Osteoblast (primary cell): ENCODE results near the gene DDN. TPM values are rescaled to one million over a fixed set of nuclear protein-coding genes. Genes with fewer than 3 reads are reported as not detected.

Experiments used
- DNase-seq: peaks from one replicate; pipeline ENCODE4 v3.0.0; 2011; ENCODE audit warnings: low spot score, mixed read lengths; ENCODE audit not compliant: insufficient read length; ENCODE audit errors: missing footprints
- H2AFZ ChIP-seq: 2 replicates; pipeline ENCODE4 v1.6.0; 2011; ENCODE audit warnings: mild to moderate bottlenecking, low read length
- H3K27ac ChIP-seq: 2 replicates; pipeline ENCODE4 v1.5.1; 2011; ENCODE audit warnings: mild to moderate bottlenecking, low read depth, low read length, moderate library complexity
- H3K27me3 ChIP-seq: 2 replicates; pipeline ENCODE4 v1.6.0; 2012; ENCODE audit warnings: mild to moderate bottlenecking, control low read depth, inconsistent platforms, low read length, moderate library complexity; ENCODE audit not compliant: insufficient read depth
- H3K36me3 ChIP-seq: 2 replicates; pipeline ENCODE4 v1.5.1; 2011; ENCODE audit warnings: mild to moderate bottlenecking, low read length, control low read depth, moderate library complexity; ENCODE audit not compliant: insufficient read depth
- H3K4me1 ChIP-seq: 2 replicates; pipeline ENCODE4 v1.5.1; 2011; ENCODE audit warnings: mild to moderate bottlenecking, low read length, control low read depth, moderate library complexity; ENCODE audit not compliant: insufficient read depth
- H3K4me2 ChIP-seq: 2 replicates; pipeline ENCODE4 v1.6.0; 2011; ENCODE audit warnings: mild to moderate bottlenecking, low read length; ENCODE audit not compliant: insufficient read depth
- H3K4me3 ChIP-seq: fragments of 200-600 bp; sonication (generic); 3 replicates; pipeline ENCODE4 v1.5.1; 2012; ENCODE audit warnings: mild to moderate bottlenecking, low read length, inconsistent platforms; ENCODE audit not compliant: insufficient read depth
- H3K79me2 ChIP-seq: 2 replicates; pipeline ENCODE4 v1.6.0; 2012; ENCODE audit warnings: mild to moderate bottlenecking, low read length, control low read depth, inconsistent platforms; ENCODE audit not compliant: insufficient read depth
- H3K9me3 ChIP-seq: 2 replicates; pipeline ENCODE4 v1.5.1; 2011; ENCODE audit warnings: low read depth, low read length, control low read depth
- H4K20me1 ChIP-seq: 2 replicates; pipeline ENCODE4 v1.6.0; 2012; ENCODE audit warnings: mild to moderate bottlenecking, low read length, control low read depth; ENCODE audit not compliant: insufficient read depth
- total RNA-seq: library from RNA; depleted of rRNA; stranded (reverse); fragments of >200 nt; gene quantifications from 2 replicates; pipeline ENCODE4 v1.2.3, GENCODE V29; 2012
- TF ChIP-seq, protein P1 (sequence below): IDR thresholded peaks from 2 replicates; pipeline ENCODE4 v1.5.1; 2011; ENCODE audit warnings: mild to moderate bottlenecking, low read depth, low read length, moderate library complexity; ENCODE audit errors: extremely low read depth

DDN gene
- total RNA-seq, 1 donor = under 0.01 TPM

DNA sequence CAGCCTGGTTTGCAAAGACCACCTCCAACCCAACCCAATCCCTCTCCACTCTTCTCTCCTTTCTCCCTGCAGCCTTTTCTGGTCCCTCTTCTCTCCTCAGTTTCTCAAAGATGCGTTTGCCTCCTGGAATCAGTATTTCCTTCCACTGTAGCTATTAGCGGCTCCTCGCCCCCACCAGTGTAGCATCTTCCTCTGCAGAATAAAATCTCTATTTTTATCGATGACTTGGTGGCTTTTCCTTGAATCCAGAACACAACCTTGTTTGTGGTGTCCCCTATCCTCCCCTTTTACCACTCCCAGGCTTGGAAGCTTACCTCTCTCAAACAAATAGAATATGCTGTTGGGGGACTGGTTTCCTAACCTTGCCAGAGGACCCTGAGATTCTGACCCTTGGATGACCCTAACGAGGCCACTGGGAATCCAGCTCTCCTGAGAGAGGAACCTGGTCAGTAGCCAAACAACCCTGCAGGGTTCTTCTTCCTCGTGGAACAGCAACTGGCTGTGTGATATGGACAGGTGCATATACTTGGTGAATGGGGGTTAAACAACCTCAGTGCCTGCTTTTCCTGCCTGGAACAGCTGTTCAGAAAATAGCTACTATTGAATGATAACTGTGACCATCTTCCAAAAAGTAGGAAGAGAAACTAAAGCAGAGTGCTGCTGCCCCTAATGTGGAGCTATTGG is 16.6 kb downstream of the DDN start:
- Histone ChIP-seq H3K27ac (no peak overlapping the region), H3K4me2 (no peak overlapping the region), H3K27me3 (peaks cover 87% of the 10 kb centered on the region), H3K9me3 (no peaks in the 10 kb centered on the region), H2AFZ (no peak overlapping the region), H3K79me2 (no peaks in the 10 kb centered on the region), H3K4me3 (no peak overlapping the region), H3K4me1 (peaks cover 12% of the 10 kb centered on the region), H4K20me1 (no peaks in the 10 kb centered on the region), H3K36me3 (no peaks in the 10 kb centered on the region)
- TF ChIP-seq, protein P1, sequence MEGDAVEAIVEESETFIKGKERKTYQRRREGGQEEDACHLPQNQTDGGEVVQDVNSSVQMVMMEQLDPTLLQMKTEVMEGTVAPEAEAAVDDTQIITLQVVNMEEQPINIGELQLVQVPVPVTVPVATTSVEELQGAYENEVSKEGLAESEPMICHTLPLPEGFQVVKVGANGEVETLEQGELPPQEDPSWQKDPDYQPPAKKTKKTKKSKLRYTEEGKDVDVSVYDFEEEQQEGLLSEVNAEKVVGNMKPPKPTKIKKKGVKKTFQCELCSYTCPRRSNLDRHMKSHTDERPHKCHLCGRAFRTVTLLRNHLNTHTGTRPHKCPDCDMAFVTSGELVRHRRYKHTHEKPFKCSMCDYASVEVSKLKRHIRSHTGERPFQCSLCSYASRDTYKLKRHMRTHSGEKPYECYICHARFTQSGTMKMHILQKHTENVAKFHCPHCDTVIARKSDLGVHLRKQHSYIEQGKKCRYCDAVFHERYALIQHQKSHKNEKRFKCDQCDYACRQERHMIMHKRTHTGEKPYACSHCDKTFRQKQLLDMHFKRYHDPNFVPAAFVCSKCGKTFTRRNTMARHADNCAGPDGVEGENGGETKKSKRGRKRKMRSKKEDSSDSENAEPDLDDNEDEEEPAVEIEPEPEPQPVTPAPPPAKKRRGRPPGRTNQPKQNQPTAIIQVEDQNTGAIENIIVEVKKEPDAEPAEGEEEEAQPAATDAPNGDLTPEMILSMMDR = no peak
- DNase-seq = peak; percentile 82

DNA sequence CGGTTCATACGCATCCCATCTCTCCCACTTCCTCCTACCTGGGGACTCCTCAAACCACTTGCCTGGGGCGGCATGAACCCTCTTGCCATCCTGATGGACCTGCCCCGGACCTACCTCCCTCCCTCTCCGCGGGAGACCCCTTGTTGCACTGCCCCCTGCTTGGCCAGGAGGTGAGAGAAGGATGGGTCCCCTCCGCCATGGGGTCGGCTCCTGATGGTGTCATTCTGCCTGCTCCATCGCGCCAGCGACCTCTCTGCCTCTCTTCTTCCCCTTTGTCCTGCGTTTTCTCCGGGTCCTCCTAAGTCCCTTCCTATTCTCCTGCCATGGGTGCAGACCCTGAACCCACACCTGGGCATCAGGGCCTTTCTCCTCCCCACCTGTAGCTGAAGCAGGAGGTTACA is 17.4 kb downstream of the DDN start:
- Histone ChIP-seq H3K4me1 (peaks cover 19% of the 10 kb centered on the region), H3K36me3 (no peaks in the 10 kb centered on the region), H2AFZ (no peak overlapping the region), H3K9me3 (no peaks in the 10 kb centered on the region), H3K27ac (no peak overlapping the region), H4K20me1 (no peaks in the 10 kb centered on the region), H3K27me3 (peaks cover 80% of the 10 kb centered on the region), H3K4me2 (no peak overlapping the region), H3K79me2 (no peaks in the 10 kb centered on the region), H3K4me3 (no peak overlapping the region)
- TF ChIP-seq, protein P1 = no peak
- peak; percentile 72 for DNase-seq

DNA sequence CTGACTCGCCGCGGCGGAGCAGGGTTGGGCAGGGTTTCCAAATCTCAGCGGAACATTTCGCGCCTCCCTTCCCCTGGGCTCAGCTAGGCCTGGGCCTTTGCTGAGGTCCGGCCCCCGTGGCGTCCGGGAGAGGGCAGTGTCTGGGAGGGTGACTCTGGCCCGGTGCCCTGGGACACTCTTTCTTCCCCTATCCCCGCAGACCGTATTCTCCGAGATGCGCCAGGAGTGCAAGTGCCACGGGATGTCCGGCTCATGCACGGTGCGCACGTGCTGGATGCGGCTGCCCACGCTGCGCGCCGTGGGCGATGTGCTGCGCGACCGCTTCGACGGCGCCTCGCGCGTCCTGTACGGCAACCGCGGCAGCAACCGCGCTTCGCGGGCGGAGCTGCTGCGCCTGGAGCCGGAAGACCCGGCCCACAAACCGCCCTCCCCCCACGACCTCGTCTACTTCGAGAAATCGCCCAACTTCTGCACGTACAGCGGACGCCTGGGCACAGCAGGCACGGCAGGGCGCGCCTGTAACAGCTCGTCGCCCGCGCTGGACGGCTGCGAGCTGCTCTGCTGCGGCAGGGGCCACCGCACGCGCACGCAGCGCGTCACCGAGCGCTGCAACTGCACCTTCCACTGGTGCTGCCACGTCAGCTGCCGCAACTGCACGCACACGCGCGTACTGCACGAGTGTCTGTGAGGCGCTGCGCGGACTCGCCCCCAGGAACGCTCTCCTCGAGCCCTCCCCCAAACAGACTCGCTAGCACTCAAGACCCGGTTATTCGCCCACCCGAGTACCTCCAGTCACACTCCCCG is 18.0 kb downstream of the DDN start:
- Histone ChIP-seq H2AFZ (no peak overlapping the region), H3K36me3 (no peaks in the 10 kb centered on the region), H3K79me2 (no peaks in the 10 kb centered on the region), H3K27ac (no peak overlapping the region), H3K4me3 (peak overlapping the region; percentile 4), H3K27me3 (peaks cover 77% of the 10 kb centered on the region), H3K4me1 (peaks cover 19% of the 10 kb centered on the region), H4K20me1 (no peaks in the 10 kb centered on the region), H3K4me2 (peak overlapping the region; percentile 4), H3K9me3 (no peaks in the 10 kb centered on the region)
- TF ChIP-seq, protein P1 = peak; percentile 12
- peak; percentile 91 for DNase-seq

DNA sequence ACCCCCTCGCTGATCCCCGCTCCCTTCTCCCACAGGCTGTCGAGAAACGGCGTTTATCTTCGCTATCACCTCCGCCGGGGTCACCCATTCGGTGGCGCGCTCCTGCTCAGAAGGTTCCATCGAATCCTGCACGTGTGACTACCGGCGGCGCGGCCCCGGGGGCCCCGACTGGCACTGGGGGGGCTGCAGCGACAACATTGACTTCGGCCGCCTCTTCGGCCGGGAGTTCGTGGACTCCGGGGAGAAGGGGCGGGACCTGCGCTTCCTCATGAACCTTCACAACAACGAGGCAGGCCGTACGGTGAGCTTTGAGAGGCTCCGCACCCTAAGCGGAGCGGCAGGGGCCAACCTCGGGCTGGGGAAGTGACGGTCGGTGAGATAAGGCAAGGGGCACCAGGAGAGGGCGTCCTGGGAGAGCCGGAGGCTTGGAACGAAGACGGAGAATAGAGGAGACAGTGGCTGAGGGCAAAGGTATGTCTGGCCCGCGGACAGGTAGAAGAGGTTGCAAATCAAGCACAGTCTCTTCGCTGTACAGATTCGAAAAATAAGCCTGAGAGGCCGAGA is 18.7 kb downstream of the DDN start:
- H3K4me3 ChIP-seq = no peak overlapping the region
- H4K20me1 ChIP-seq = no peaks in the 10 kb centered on the region
- no peak overlapping the region for H3K27ac ChIP-seq
- TF ChIP-seq, protein P1 = no peak
- no peak overlapping the region for H2AFZ ChIP-seq
- H3K4me2 ChIP-seq = no peak overlapping the region
- peaks cover 71% of the 10 kb centered on the region for H3K27me3 ChIP-seq
- H3K9me3 ChIP-seq = no peaks in the 10 kb centered on the region
- H3K36me3 ChIP-seq = no peaks in the 10 kb centered on the region
- no peaks in the 10 kb centered on the region for H3K79me2 ChIP-seq
- peak; percentile 75 for DNase-seq
- peaks cover 19% of the 10 kb centered on the region for H3K4me1 ChIP-seq
